HCT116 (cell line): ENCODE data around the gene WIZ.

Experiments used
- CEBPB ChIP-seq: IDR thresholded peaks from 2 replicates; pipeline ENCODE4 v1.6.1; 2012; ENCODE audit warnings: low read depth
- CTCF ChIP-seq, 3 experiments: fragments of 200-600 bp in 1 of 3; sonication (generic) in 1 of 3; IDR thresholded peaks in 2 of 3; conservative IDR thresholded peaks in 1 of 3; 2 replicates each; pipeline ENCODE4 v1.5.1; 2012 to 2017; ENCODE audit warnings: low read depth in 2 of 3, low read length in 2 of 3, antibody characterized with exemption in 1 of 3, borderline replicate concordance in 1 of 3, control low read depth in 1 of 3, mild to moderate bottlenecking in 1 of 3, mixed read lengths in 1 of 3, mixed run types in 1 of 3, moderate library complexity in 1 of 3; ENCODE audit not compliant: insufficient read depth in 1 of 3
- EGR1 ChIP-seq: IDR thresholded peaks from 2 replicates; pipeline ENCODE4 v1.6.1; 2012; ENCODE audit warnings: low read depth
- EZH2 ChIP-seq: fragments of 200-600 bp; sonication (generic); IDR thresholded peaks from 2 replicates; pipeline ENCODE4 v1.6.1; 2017; ENCODE audit warnings: antibody characterized with exemption, mixed run types
- POLR2A ChIP-seq: IDR thresholded peaks from 2 replicates; pipeline ENCODE4 v1.7.0; 2011; ENCODE audit warnings: borderline replicate concordance; ENCODE audit not compliant: insufficient read depth, insufficient read length; ENCODE audit errors: extremely low read depth
- POLR2AphosphoS5 ChIP-seq: IDR thresholded peaks from 2 replicates; pipeline ENCODE4 v1.6.1; 2011; ENCODE audit warnings: mild to moderate bottlenecking, low read depth, low read length, moderate library complexity
- RAD21 ChIP-seq: IDR thresholded peaks from 2 replicates; pipeline ENCODE4 v1.6.1; 2012; ENCODE audit warnings: low read depth, mild to moderate bottlenecking
- SIN3A ChIP-seq: IDR thresholded peaks from 2 replicates; pipeline ENCODE4 v1.6.1; 2012; ENCODE audit warnings: low read depth
- YY1 ChIP-seq: IDR thresholded peaks from 2 replicates; pipeline ENCODE4 v1.6.1; 2011; ENCODE audit warnings: low read length, low read depth, moderate library complexity, mild to moderate bottlenecking; ENCODE audit not compliant: insufficient replicate concordance; ENCODE audit errors: extremely low read depth
- ZFX ChIP-seq: fragments of 450-650 bp; IDR thresholded peaks from 2 replicates; pipeline ENCODE4 v1.6.1; 2017
- ZNF274 ChIP-seq: fragments of 200-500 bp; sonication (Bioruptor generic); IDR thresholded peaks from 2 replicates; pipeline ENCODE4 v1.6.1; 2014; ENCODE audit warnings: mild to moderate bottlenecking, low read depth, low read length, inconsistent platforms
- TF ChIP-seq, protein P1 (sequence below): IDR thresholded peaks from 2 replicates; pipeline ENCODE4 v1.6.1; 2011; ENCODE audit warnings: mild to moderate bottlenecking, low read length, moderate library complexity; ENCODE audit not compliant: insufficient replicate concordance; ENCODE audit errors: extremely low read depth
- TF ChIP-seq, protein P2 (sequence below): IDR thresholded peaks from 2 replicates; pipeline ENCODE4 v1.6.1; 2012; ENCODE audit warnings: low read depth

- TF ChIP-seq CTCF (IDR thresholded peaks at IDR 0.05 in 2 of 3, conservative IDR thresholded peaks at IDR 0.05 in 1 of 3; ENCODE audit: borderline replicate concordance in 1 of 3, insufficient read depth in 1 of 3, low read depth in 2 of 3, low read length in 2 of 3) (no peak), SIN3A (no peak), EZH2 (no peak), RAD21 (no peak), POLR2AphosphoS5 (no peak), POLR2A (no peak), CEBPB (no peak), YY1 (no peak), ZFX (no peak), EGR1 (no peak), ZNF274 (no peak)
- TF ChIP-seq, protein P1, sequence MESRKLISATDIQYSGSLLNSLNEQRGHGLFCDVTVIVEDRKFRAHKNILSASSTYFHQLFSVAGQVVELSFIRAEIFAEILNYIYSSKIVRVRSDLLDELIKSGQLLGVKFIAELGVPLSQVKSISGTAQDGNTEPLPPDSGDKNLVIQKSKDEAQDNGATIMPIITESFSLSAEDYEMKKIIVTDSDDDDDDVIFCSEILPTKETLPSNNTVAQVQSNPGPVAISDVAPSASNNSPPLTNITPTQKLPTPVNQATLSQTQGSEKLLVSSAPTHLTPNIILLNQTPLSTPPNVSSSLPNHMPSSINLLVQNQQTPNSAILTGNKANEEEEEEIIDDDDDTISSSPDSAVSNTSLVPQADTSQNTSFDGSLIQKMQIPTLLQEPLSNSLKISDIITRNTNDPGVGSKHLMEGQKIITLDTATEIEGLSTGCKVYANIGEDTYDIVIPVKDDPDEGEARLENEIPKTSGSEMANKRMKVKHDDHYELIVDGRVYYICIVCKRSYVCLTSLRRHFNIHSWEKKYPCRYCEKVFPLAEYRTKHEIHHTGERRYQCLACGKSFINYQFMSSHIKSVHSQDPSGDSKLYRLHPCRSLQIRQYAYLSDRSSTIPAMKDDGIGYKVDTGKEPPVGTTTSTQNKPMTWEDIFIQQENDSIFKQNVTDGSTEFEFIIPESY, result no peak
- TF ChIP-seq, protein P2, sequence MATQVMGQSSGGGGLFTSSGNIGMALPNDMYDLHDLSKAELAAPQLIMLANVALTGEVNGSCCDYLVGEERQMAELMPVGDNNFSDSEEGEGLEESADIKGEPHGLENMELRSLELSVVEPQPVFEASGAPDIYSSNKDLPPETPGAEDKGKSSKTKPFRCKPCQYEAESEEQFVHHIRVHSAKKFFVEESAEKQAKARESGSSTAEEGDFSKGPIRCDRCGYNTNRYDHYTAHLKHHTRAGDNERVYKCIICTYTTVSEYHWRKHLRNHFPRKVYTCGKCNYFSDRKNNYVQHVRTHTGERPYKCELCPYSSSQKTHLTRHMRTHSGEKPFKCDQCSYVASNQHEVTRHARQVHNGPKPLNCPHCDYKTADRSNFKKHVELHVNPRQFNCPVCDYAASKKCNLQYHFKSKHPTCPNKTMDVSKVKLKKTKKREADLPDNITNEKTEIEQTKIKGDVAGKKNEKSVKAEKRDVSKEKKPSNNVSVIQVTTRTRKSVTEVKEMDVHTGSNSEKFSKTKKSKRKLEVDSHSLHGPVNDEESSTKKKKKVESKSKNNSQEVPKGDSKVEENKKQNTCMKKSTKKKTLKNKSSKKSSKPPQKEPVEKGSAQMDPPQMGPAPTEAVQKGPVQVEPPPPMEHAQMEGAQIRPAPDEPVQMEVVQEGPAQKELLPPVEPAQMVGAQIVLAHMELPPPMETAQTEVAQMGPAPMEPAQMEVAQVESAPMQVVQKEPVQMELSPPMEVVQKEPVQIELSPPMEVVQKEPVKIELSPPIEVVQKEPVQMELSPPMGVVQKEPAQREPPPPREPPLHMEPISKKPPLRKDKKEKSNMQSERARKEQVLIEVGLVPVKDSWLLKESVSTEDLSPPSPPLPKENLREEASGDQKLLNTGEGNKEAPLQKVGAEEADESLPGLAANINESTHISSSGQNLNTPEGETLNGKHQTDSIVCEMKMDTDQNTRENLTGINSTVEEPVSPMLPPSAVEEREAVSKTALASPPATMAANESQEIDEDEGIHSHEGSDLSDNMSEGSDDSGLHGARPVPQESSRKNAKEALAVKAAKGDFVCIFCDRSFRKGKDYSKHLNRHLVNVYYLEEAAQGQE, result no peak
Measured at GRCh38 chr19:15394426-15394825, 55.3 kb downstream of the WIZ start.
